Measurements from ENCODE around the gene KIFC3. TPM values are rescaled to one million over a fixed set of nuclear protein-coding genes. Genes with fewer than 3 reads are reported as not detected.
A peak's percentile ranks its signal among the peaks of the same experiment; 100 is the strongest.

The KIFC3 gene
- total and polyA plus RNA-seq, 2 of the 13 experiments (the other 11 are each of a cell fraction or from before 2014, with no cell fraction given), result 42.1 to 45.3 TPM

- TF ChIP-seq MAFF (IDR thresholded peaks at IDR 0.05; ENCODE audit: low read depth, low read length), result peak; percentile 63
- no peak for TF ChIP-seq HCFC1 (IDR thresholded peaks at IDR 0.05; ENCODE audit: low read depth, low read length)
- no peak for TF ChIP-seq ZSCAN25 (CRISPR knock-in tag; IDR thresholded peaks at IDR 0.05)
- no peak for TF ChIP-seq ZNF644 (CRISPR knock-in tag; IDR thresholded peaks at IDR 0.05; ENCODE audit: low read depth)
- TF ChIP-seq SYNCRIP (IDR thresholded peaks at IDR 0.05; ENCODE audit: insufficient read depth, low read depth, low read length), result no peak
- TF ChIP-seq HOXD1 (CRISPR knock-in tag; IDR thresholded peaks at IDR 0.05), result 0 out of 2 replicates have a peak, but pooled peaks have one; percentile 17
- TF ChIP-seq GPN1 (CRISPR knock-in tag; IDR thresholded peaks at IDR 0.05; ENCODE audit: borderline replicate concordance), result no peak
- TF ChIP-seq USF2 (IDR thresholded peaks at IDR 0.05; ENCODE audit: low read depth, low read length), result peak; percentile 52; the same call in 1 of the 2 replicates
- peak; percentile 73 for TF ChIP-seq USF2 (CRISPR knock-in tag; IDR thresholded peaks at IDR 0.05; ENCODE audit: borderline replicate concordance)
- TF ChIP-seq ZNF10 (CRISPR knock-in tag; IDR thresholded peaks at IDR 0.05; ENCODE audit: borderline replicate concordance, low read depth), result no peak
- TF ChIP-seq JUND (CRISPR knock-in tag; IDR thresholded peaks at IDR 0.05), result peak; percentile 86
- no peak for TF ChIP-seq ZNF570 (CRISPR knock-in tag; IDR thresholded peaks at IDR 0.05; ENCODE audit: borderline replicate concordance)
- TF ChIP-seq RBAK (CRISPR knock-in tag; IDR thresholded peaks at IDR 0.05), result no peak
- no peak for TF ChIP-seq FOXC1 (CRISPR knock-in tag; IDR thresholded peaks at IDR 0.05; ENCODE audit: borderline replicate concordance)
- no peak for TF ChIP-seq NFAT5 (CRISPR knock-in tag; IDR thresholded peaks at IDR 0.05)
- TF ChIP-seq SNAPC4 (CRISPR knock-in tag; IDR thresholded peaks at IDR 0.05), result no peak
- TF ChIP-seq ZNF34 (CRISPR knock-in tag; IDR thresholded peaks at IDR 0.05; ENCODE audit: borderline replicate concordance), result no peak
These were observed 65.6 kb downstream of the KIFC3 start (continued) for GRCh38 chr16:57736419-57737351.

Measured in HepG2 (cell line).